Medulla oblongata (tissue), 1 donor: ENCODE results near the gene KIF3B.
"Not testable (repeated sequence)": the region's sequence is repeated elsewhere in the genome, so short reads cannot be mapped to it uniquely, and the experiment has no call there.

Experiments
- DNase-seq: peaks from one replicate; pipeline ENCODE4 v3.0.0-alpha.2; 2015; ENCODE audit errors: extremely low spot score

The KIF3B gene

GRCh38 chr20:32296412-32296811 lies 19.0 kb downstream of the KIF3B start:
- no peak for DNase-seq

GRCh38 chr20:32296819-32297420 lies 19.5 kb downstream of the KIF3B start:
- no peak for DNase-seq

GRCh38 chr20:32297439-32297838 lies 20.0 kb downstream of the KIF3B start:
- DNase-seq: no peak

- DNase-seq: no peak
Observed at GRCh38 chr20:32300647-32301046, 23.2 kb downstream of the KIF3B start.

- no peak for DNase-seq
Observed at GRCh38 chr20:32301719-32302506, 24.5 kb downstream of the KIF3B start.

GRCh38 chr20:32302507-32302872 lies 25.0 kb downstream of the KIF3B start:
- DNase-seq: no peak

GRCh38 chr20:32304131-32304746 lies 26.8 kb downstream of the KIF3B start:
- no peak for DNase-seq

- DNase-seq: no peak
Observed at GRCh38 chr20:32312718-32313424, 35.4 kb downstream of the KIF3B start.

GRCh38 chr20:32314768-32315167 lies 37.3 kb downstream of the KIF3B start:
- no peak for DNase-seq

GRCh38 chr20:32315399-32315798 lies 37.9 kb downstream of the KIF3B start:
- DNase-seq: no peak

- DNase-seq: no peak
Observed at GRCh38 chr20:32315891-32316290, 38.4 kb downstream of the KIF3B start.

GRCh38 chr20:32316667-32317066 lies 39.2 kb downstream of the KIF3B start:
- DNase-seq: no peak

GRCh38 chr20:32319100-32319499 lies 41.6 kb downstream of the KIF3B start:
- DNase-seq: no peak

GRCh38 chr20:32320305-32320704 lies 42.9 kb downstream of the KIF3B start:
- DNase-seq: no peak

GRCh38 chr20:32321390-32321789 lies 43.9 kb downstream of the KIF3B start:
- no peak for DNase-seq

GRCh38 chr20:32322260-32322659 lies 44.8 kb downstream of the KIF3B start:
- DNase-seq: not testable (repeated sequence)

- DNase-seq: not testable (repeated sequence)
Observed at GRCh38 chr20:32323761-32324160, 46.3 kb downstream of the KIF3B start.

GRCh38 chr20:32325706-32326503 lies 48.5 kb downstream of the KIF3B start:
- DNase-seq: no peak

GRCh38 chr20:32326504-32326845 lies 49.0 kb downstream of the KIF3B start:
- no peak for DNase-seq

- DNase-seq: no peak
Observed at GRCh38 chr20:32327087-32327681, 49.7 kb downstream of the KIF3B start.

GRCh38 chr20:32329817-32330554 lies 52.5 kb downstream of the KIF3B start:
- DNase-seq: no peak
